C4-2B (cell line): ENCODE data around the gene STAB2.

Experiments used
- H3K27ac ChIP-seq: fragments of 450-650 bp; 2 replicates; pipeline ENCODE4 v1.5.1; 2017
- ZFX ChIP-seq: fragments of 450-650 bp; IDR thresholded peaks from 2 replicates; pipeline ENCODE4 v1.6.1; 2017
- TF ChIP-seq, protein P1 (sequence below): fragments of 450-650 bp; conservative IDR thresholded peaks from 2 replicates; pipeline ENCODE4 v1.5.1; 2017; ENCODE audit warnings: mild to moderate bottlenecking

STAB2 gene

DNA sequence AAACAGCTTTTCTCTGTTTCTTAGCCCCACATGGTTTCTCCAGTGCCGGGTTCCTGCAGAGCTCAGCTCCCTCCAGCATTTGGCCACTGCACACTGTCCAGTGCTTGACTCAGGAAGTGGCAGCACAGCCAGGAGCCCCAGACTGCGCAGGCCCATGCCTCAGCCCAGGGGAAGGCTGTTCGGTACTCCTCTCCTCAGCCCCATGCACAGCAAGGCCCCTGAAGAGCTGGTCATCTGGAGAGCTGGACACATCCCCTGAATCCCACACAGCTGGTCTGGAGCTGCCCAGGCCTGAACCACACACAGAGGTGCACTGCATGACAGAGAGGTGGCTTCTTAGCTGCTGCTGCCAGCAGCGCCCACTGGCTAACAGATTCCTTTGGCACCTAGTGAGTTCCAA is 48.3 kb downstream of the STAB2 start:
- TF ChIP-seq ZFX, result no peak
- TF ChIP-seq, protein P1, sequence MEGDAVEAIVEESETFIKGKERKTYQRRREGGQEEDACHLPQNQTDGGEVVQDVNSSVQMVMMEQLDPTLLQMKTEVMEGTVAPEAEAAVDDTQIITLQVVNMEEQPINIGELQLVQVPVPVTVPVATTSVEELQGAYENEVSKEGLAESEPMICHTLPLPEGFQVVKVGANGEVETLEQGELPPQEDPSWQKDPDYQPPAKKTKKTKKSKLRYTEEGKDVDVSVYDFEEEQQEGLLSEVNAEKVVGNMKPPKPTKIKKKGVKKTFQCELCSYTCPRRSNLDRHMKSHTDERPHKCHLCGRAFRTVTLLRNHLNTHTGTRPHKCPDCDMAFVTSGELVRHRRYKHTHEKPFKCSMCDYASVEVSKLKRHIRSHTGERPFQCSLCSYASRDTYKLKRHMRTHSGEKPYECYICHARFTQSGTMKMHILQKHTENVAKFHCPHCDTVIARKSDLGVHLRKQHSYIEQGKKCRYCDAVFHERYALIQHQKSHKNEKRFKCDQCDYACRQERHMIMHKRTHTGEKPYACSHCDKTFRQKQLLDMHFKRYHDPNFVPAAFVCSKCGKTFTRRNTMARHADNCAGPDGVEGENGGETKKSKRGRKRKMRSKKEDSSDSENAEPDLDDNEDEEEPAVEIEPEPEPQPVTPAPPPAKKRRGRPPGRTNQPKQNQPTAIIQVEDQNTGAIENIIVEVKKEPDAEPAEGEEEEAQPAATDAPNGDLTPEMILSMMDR, result no peak
- no peak overlapping the region for H3K27ac ChIP-seq

- no peak overlapping the region for H3K27ac ChIP-seq
- no peak for TF ChIP-seq ZFX
- TF ChIP-seq, protein P1, result no peak
Measured at GRCh38 chr12:103637021-103637420, 49.9 kb downstream of the STAB2 start.

DNA sequence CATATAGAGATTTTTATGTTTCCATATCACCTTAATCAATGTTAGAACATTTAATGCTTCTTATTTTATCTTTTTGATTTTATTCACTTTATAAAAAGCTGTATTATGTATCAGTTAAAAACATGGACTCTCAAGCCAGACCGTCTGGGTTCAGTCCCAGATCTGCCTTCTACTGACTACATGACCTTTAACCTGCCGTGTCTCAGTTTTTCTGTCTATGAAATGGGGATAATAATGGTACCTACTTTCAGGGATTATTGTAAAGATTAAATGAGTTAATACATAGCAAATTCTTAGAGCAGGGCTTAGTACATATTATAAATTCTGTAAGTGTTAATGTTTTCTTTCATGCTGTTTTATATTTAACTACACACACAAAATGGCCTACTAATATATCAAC is 50.4 kb downstream of the STAB2 start:
- no peak overlapping the region for H3K27ac ChIP-seq
- TF ChIP-seq ZFX, result no peak
- TF ChIP-seq, protein P1, result no peak

DNA sequence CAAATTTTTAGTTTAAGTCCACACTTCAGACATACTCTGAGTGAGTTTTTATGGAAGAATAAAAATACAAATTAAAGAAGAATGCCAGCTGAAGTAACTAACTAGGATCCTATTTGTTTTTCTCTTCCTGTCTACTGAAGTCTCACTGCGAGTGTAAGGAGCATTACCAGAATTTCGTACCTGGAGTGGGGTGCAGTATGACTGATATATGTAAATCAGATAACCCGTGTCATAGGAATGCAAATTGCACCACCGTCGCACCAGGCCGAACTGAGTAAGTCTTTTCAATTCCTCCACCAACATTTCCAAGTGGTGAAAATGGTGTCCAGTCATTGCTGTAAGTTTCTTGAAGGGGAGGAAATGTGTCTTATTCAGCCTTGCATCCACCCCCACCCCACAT is 52.9 kb downstream of the STAB2 start:
- no peak for TF ChIP-seq ZFX
- TF ChIP-seq, protein P1, result no peak

DNA sequence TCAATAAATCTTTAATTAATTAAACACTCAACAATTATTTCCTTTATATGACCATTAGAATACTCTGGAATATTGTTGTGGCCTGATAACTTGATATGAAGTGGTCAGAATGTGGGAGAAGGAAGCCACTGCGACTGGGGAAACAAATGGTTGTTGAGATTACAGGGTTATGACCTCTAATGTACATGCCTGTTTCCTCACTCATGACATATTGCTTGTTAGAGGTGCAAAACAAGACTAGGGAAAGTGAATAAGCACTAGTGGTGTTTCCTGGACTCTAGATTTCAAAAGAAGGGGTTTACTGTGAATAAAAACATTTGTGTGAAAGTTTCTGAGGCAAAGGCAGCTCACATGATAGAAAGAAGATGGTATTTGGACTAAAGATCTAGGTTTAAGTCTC is 53.3 kb downstream of the STAB2 start:
- TF ChIP-seq ZFX, result no peak
- TF ChIP-seq, protein P1, result no peak
- H3K27ac ChIP-seq, result no peak overlapping the region

More for the DNA sequence above, 52.9 kb downstream of the STAB2 start:
- no peak overlapping the region for H3K27ac ChIP-seq

DNA sequence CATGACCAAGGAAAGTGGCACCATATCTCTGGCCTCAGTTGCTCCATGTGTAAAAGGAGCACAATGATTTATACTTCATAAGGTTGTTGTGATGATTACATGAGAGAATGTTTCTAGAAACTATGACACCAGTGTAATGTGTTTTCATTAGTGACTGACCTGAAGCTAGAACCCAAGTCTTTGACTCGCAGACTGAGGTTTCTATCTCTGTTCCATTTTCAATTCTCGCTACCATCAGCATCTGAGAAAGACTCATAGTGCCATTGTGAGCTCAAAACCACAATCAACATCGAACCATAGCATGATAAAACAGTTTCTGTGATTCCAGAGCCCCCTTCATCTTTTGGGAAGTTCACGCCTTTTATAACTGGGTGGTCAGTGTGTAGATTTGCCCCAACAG is 53.8 kb downstream of the STAB2 start:
- H3K27ac ChIP-seq, result no peak overlapping the region
- TF ChIP-seq, protein P1, result no peak
- no peak for TF ChIP-seq ZFX

GRCh38 chr12:103642240-103642864 is 55.3 kb downstream of the STAB2 start:
- TF ChIP-seq, protein P1, result no peak
- no peak for TF ChIP-seq ZFX
- no peak overlapping the region for H3K27ac ChIP-seq
